HG02840 (cell line): ENCODE measurements around the gene CHST12.

ENCODE experiments used
- ATAC-seq: cut with Tn5 transposase; IDR thresholded peaks from one replicate; pipeline ENCODE4 v1.9.1; 2021; ENCODE audit warnings: mild to moderate bottlenecking, moderate library complexity, moderate number of reproducible peaks; ENCODE audit not compliant: unreplicated experiment, low FRiP score

CHST12 gene

GRCh38 chr7:2495418-2496299 is 92.2 kb downstream of the CHST12 start:
- ATAC-seq, result no peak

- no peak for ATAC-seq
Measured at GRCh38 chr7:2496375-2496774, 93.0 kb downstream of the CHST12 start.

GRCh38 chr7:2497065-2497464 is 93.7 kb downstream of the CHST12 start:
- no peak for ATAC-seq

- ATAC-seq, result no peak
Measured at GRCh38 chr7:2497500-2498336, 94.3 kb downstream of the CHST12 start.
